Right lobe of liver (tissue), 4 donors: ENCODE measurements around the gene ERCC4.

Experiments used
- POLR2A ChIP-seq: fragments of 450-650 bp; IDR thresholded peaks from one replicate; pipeline ENCODE4 v1.6.1; 2017; ENCODE audit warnings: antibody characterized with exemption, mild to moderate bottlenecking
- TF ChIP-seq, protein P1 (sequence below), 4 donors: fragments of 200-600 bp in 3 of 4; fragments of 450-650 bp in 1 of 4; IDR thresholded peaks; one replicate each; pipeline versions ENCODE4 v1.5.1 to v1.8.0; 2016 to 2022; ENCODE audit warnings: antibody characterized with exemption in 4 of 4, mild to moderate bottlenecking in 2 of 4
- donor health status: DM: no; HTN: no; CAD: no.
- donor health status: DM: no; HTN: no; CAD: no.
- donor health status: DM: no; HTN: yes; CAD: no.

- TF ChIP-seq, protein P1, sequence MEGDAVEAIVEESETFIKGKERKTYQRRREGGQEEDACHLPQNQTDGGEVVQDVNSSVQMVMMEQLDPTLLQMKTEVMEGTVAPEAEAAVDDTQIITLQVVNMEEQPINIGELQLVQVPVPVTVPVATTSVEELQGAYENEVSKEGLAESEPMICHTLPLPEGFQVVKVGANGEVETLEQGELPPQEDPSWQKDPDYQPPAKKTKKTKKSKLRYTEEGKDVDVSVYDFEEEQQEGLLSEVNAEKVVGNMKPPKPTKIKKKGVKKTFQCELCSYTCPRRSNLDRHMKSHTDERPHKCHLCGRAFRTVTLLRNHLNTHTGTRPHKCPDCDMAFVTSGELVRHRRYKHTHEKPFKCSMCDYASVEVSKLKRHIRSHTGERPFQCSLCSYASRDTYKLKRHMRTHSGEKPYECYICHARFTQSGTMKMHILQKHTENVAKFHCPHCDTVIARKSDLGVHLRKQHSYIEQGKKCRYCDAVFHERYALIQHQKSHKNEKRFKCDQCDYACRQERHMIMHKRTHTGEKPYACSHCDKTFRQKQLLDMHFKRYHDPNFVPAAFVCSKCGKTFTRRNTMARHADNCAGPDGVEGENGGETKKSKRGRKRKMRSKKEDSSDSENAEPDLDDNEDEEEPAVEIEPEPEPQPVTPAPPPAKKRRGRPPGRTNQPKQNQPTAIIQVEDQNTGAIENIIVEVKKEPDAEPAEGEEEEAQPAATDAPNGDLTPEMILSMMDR (IDR thresholded peaks at IDR 0.05): no peak
- no peak for TF ChIP-seq POLR2A
Observed at GRCh38 chr16:13999071-13999894, 79.3 kb downstream of the ERCC4 start.
